MCF 10A (cell line): ENCODE results near the gene TMEM236. TPM values are rescaled to one million over a fixed set of nuclear protein-coding genes. Genes with fewer than 3 reads are reported as not detected.

ENCODE experiments used
- BruUV-seq: library from RNA; stranded (reverse); fragments of 400-500 nt; replicated peaks from 2 replicates; lab custom pipeline; 2021; lab: Mats Ljungman, UMichigan
- CTCF ChIA-PET: fragments of 300-600 bp; sonication (Branson Sonifier 250); formaldehyde crosslinking; extraction: SDS; loops from one replicate; lab custom pipeline; 2021; ENCODE audit warnings: antibody characterized with exemption, inconsistent platforms; lab: Yijun Ruan, JAX
- POLR2A ChIA-PET: fragments of 300-600, 350-650 bp; sonication (Branson Sonifier 250); formaldehyde crosslinking; extraction: SDS; loops from one replicate; lab custom pipeline; 2020; ENCODE audit warnings: antibody characterized with exemption, inconsistent platforms; lab: Yijun Ruan, JAX
- DNase-seq: peaks from one replicate; pipeline ENCODE4 v3.0.0-alpha.2; 2018; ENCODE audit not compliant: unreplicated experiment
- H3K27ac Mint-ChIP-seq: one replicate; pipeline ENCODE4 v1.8.0; 2022; ENCODE audit warnings: mild to moderate bottlenecking, low read depth, mixed read lengths; ENCODE audit not compliant: unreplicated experiment
- H3K27me3 Mint-ChIP-seq: one replicate; pipeline ENCODE4 v1.8.0; 2022; ENCODE audit warnings: mixed read lengths; ENCODE audit not compliant: insufficient read depth, unreplicated experiment
- H3K36me3 Mint-ChIP-seq: one replicate; pipeline ENCODE4 v1.8.0; 2022; ENCODE audit warnings: mild to moderate bottlenecking, moderate library complexity, mixed read lengths; ENCODE audit not compliant: insufficient read depth, unreplicated experiment
- H3K4me1 Mint-ChIP-seq: one replicate; pipeline ENCODE4 v1.8.0; 2022; ENCODE audit warnings: mixed read lengths; ENCODE audit not compliant: insufficient read depth, unreplicated experiment
- H3K4me3 Mint-ChIP-seq: one replicate; pipeline ENCODE4 v1.8.0; 2022; ENCODE audit warnings: mild to moderate bottlenecking, moderate library complexity, mixed read lengths; ENCODE audit not compliant: unreplicated experiment
- H3K9me3 Mint-ChIP-seq: one replicate; pipeline ENCODE4 v1.8.0; 2022; ENCODE audit warnings: mixed read lengths; ENCODE audit not compliant: unreplicated experiment
- intact Hi-C: fragments of 100-400 bp; cut with micrococcal nuclease; formaldehyde crosslinking; loops from 2 replicates; pipeline ENCODE4 v1.14.1; 2022
- total RNA-seq: library from RNA; stranded (reverse); gene quantifications from 2 replicates; pipeline ENCODE4 v1.2.3, GENCODE V29; 2022
- TF ChIP-seq, protein P1 (sequence below): fragments of 200-600 bp; IDR thresholded peaks from one replicate; pipeline ENCODE4 v1.8.0; 2022; ENCODE audit warnings: antibody characterized with exemption, mild to moderate bottlenecking; ENCODE audit not compliant: unreplicated experiment

TMEM236 gene
- total RNA-seq, 1 experiment from 2014 or later, result 0.09 TPM

DNA sequence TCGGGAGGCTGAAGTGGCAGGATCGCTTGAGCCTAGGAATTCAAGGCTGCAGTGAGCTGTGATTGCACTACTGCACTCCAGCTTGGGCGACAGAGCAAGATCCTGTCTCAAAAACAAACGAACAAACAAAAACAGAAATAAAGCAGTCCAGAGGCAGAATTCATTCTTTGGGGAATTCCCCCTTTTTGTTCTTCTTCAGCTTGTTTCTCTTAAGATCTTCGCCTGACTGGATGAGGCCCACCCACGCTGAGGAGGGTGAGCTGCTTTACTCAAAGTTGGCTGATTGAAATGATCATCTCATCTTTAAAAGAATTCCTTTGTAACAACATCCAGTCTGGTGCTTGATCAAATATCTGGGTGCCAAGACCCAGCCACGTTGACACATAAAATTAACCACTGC, 67.8 kb downstream of the TMEM236 start:
- intact Hi-C loops, result no loop called here
- no peak for DNase-seq
- H3K9me3 Mint-ChIP-seq, result no peaks in the 10 kb centered on the region
- TF ChIP-seq, protein P1, sequence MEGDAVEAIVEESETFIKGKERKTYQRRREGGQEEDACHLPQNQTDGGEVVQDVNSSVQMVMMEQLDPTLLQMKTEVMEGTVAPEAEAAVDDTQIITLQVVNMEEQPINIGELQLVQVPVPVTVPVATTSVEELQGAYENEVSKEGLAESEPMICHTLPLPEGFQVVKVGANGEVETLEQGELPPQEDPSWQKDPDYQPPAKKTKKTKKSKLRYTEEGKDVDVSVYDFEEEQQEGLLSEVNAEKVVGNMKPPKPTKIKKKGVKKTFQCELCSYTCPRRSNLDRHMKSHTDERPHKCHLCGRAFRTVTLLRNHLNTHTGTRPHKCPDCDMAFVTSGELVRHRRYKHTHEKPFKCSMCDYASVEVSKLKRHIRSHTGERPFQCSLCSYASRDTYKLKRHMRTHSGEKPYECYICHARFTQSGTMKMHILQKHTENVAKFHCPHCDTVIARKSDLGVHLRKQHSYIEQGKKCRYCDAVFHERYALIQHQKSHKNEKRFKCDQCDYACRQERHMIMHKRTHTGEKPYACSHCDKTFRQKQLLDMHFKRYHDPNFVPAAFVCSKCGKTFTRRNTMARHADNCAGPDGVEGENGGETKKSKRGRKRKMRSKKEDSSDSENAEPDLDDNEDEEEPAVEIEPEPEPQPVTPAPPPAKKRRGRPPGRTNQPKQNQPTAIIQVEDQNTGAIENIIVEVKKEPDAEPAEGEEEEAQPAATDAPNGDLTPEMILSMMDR, result no peak
- H3K4me1 Mint-ChIP-seq, result no peaks in the 10 kb centered on the region
- H3K27me3 Mint-ChIP-seq, result peaks cover 11% of the 10 kb centered on the region
- POLR2A ChIA-PET, result no interaction called here
- no peaks in the 10 kb centered on the region for H3K36me3 Mint-ChIP-seq
- H3K4me3 Mint-ChIP-seq, result no peak overlapping the region
- BruUV-seq, result no TSS peak
- no peak overlapping the region for H3K27ac Mint-ChIP-seq
- CTCF ChIA-PET, result interaction anchor here (0.6 to 0.9 kb wide), 2 partner anchors 394 to 397 kb away, joined by 3 read pairs; no protein-coding TSS in a partner anchor

- H3K36me3 Mint-ChIP-seq, result no peaks in the 10 kb centered on the region
- H3K4me1 Mint-ChIP-seq, result no peaks in the 10 kb centered on the region
- BruUV-seq, result no TSS peak
- no peaks in the 10 kb centered on the region for H3K9me3 Mint-ChIP-seq
- H3K27ac Mint-ChIP-seq, result no peak overlapping the region
- CTCF ChIA-PET, result interaction anchor here (0.6 to 1.1 kb wide), 4 partner anchors 12 to 82 kb away, joined by 3 to 8 read pairs (median 4); no protein-coding TSS in a partner anchor
- no peak for DNase-seq
- no peak overlapping the region for H3K4me3 Mint-ChIP-seq
- POLR2A ChIA-PET, result interaction anchor here (0.7 kb wide), 1 partner anchor 21 kb away, joined by 3 read pairs; no protein-coding TSS in a partner anchor
- intact Hi-C loops, result no loop called here
- H3K27me3 Mint-ChIP-seq, result peaks cover 17% of the 10 kb centered on the region
- TF ChIP-seq, protein P1, result no peak
Observed at GRCh38 chr10:17820943-17821342, 68.9 kb downstream of the TMEM236 start.

DNA sequence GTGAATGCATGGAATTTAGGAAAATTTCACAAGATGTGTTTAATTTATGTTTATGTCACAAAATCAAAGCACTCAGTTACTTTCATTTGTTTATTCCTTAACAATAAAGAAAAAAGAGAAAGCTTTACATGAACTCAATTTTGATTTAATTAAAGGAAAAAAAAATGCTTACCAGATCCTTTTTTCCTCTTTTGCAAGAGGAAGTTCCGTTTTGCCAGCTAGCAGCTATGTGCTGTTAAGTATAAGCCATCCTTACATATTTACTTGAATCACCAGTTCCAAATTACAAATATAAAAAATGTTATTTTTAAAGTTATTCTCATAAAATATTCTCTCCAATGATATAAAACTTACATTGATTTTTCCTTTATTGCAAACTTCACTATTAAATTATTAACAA, 69.9 kb downstream of the TMEM236 start:
- no peaks in the 10 kb centered on the region for H3K9me3 Mint-ChIP-seq
- H3K27me3 Mint-ChIP-seq, result peaks cover 17% of the 10 kb centered on the region
- CTCF ChIA-PET, result interaction anchor here (0.6 to 1.0 kb wide), 3 partner anchors 26 to 1740 kb away, joined by 3 read pairs; no protein-coding TSS in a partner anchor
- H3K36me3 Mint-ChIP-seq, result no peaks in the 10 kb centered on the region
- H3K27ac Mint-ChIP-seq, result no peak overlapping the region
- intact Hi-C loops, result no loop called here
- DNase-seq, result no peak
- no peak overlapping the region for H3K4me3 Mint-ChIP-seq
- BruUV-seq, result no TSS peak
- POLR2A ChIA-PET, result interaction anchor here (1.0 kb wide), 1 partner anchor 32 kb away, joined by 4 read pairs; no protein-coding TSS in a partner anchor
- TF ChIP-seq, protein P1, result no peak
- H3K4me1 Mint-ChIP-seq, result no peaks in the 10 kb centered on the region

DNA sequence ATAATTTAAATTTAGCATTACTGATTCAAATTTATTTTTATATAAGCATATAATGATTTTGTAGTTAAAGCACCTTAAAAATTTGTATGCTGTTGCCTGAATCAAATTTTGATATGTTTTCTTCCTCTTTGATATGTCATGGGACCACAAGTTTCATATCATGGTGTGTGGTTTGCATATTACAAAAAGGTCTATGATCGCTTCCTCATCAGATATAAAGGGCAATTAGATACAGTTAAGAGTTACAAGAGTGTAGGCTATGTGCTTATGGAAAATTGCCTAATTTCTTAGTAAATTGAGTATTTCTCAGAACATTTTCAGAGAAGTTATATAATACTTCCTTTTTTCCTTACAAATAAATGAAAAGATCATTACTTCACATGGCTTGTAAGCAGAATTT, 79.3 kb downstream of the TMEM236 start:
- ChIA-PET POLR2A (no interaction called here), CTCF (no interaction called here)
- no peak for DNase-seq
- H3K27me3 Mint-ChIP-seq, result no peaks in the 10 kb centered on the region
- BruUV-seq, result no TSS peak
- H3K4me1 Mint-ChIP-seq, result peaks cover 17% of the 10 kb centered on the region
- TF ChIP-seq, protein P1, result no peak
- H3K36me3 Mint-ChIP-seq, result no peaks in the 10 kb centered on the region
- H3K9me3 Mint-ChIP-seq, result no peaks in the 10 kb centered on the region
- intact Hi-C loops, result no loop called here
- H3K27ac Mint-ChIP-seq, result no peak overlapping the region
- H3K4me3 Mint-ChIP-seq, result no peak overlapping the region
